Stomach (tissue), 9 donors: ENCODE data around the gene RNF148. TPM values are rescaled to one million over a fixed set of nuclear protein-coding genes. Genes with fewer than 3 reads are reported as not detected.
A peak's percentile ranks its signal among the peaks of the same experiment; 100 is the strongest.

Source experiments
- DNase-seq, 2 donors: peaks; one replicate each; pipeline versions ENCODE4 v3.0.0 to v3.0.0-alpha.2; 2013 to 2019
- H3K27ac ChIP-seq, 5 donors: fragments of 200-600 bp in 4 of 5; sonication (generic) in 4 of 5; one replicate each; pipeline ENCODE4 v1.5.1; 2013 to 2019; ENCODE audit warnings: mild to moderate bottlenecking in 1 of 5, moderate library complexity in 1 of 5
- H3K27me3 ChIP-seq, 3 donors: fragments of 200-600 bp; sonication (generic); one replicate each; pipeline ENCODE4 v1.5.1; 2017 to 2019; ENCODE audit warnings: mixed run types in 1 of 3
- H3K36me3 ChIP-seq, 4 donors: fragments of 200-600 bp; sonication (generic); 1 replicate in 3 of 4; 2 replicates in 1 of 4; pipeline ENCODE4 v1.5.1; 2016 to 2019
- H3K4me1 ChIP-seq, 4 donors: fragments of 200-600 bp; sonication (generic); one replicate each; pipeline ENCODE4 v1.5.1; 2016 to 2019
- H3K4me3 ChIP-seq, 4 donors: fragments of 200-600 bp; sonication (generic) in 3 of 4; one replicate each; pipeline ENCODE4 v1.5.1; 2016 to 2019; ENCODE audit warnings: mild to moderate bottlenecking in 1 of 4
- H3K9me3 ChIP-seq, 4 donors: fragments of 200-600 bp; sonication (generic); one replicate each; pipeline ENCODE4 v1.5.1; 2016 to 2019
- EP300 ChIP-seq: sonication (generic); formaldehyde crosslinking; IDR thresholded peaks from one replicate; pipeline ENCODE4 v1.6.1; 2017; ENCODE audit warnings: antibody characterized with exemption
- POLR2A ChIP-seq, 4 donors: fragments of 450-650 bp; IDR thresholded peaks; one replicate each; pipeline ENCODE4 v1.6.1; 2016; ENCODE audit warnings: antibody characterized with exemption in 4 of 4, control low read depth in 2 of 4, mild to moderate bottlenecking in 1 of 4, moderate library complexity in 1 of 4
- POLR2AphosphoS5 ChIP-seq, 3 donors: sonication (generic); formaldehyde crosslinking; IDR thresholded peaks; one replicate each; pipeline ENCODE4 v1.6.1; 2016; ENCODE audit warnings: antibody characterized with exemption in 3 of 3
- WGBS, 5 donors: extraction: QIAGEN DNeasy Blood & Tissue Kit in 3 of 5; methylation state at CpG; one replicate each; pipeline versions ENCODE4 v1.1.5 to v1.1.7; 2013 to 2018; 5-methylcytosine and 5-hydroxymethylcytosine counted together
- intact Hi-C: fragments of 100-400 bp; cut with DNase I; formaldehyde crosslinking; loops from one replicate; pipeline ENCODE4 v1.15.1; 2023; ENCODE audit warnings: low total_unique reads
- polyA plus RNA-seq, 3 donors: library from polyadenylated mRNA; stranded (reverse); fragments of 200-250 nt; gene quantifications; one replicate each; pipeline ENCODE4 v1.2.3, GENCODE V29; 2013
- small RNA-seq, 4 donors: library from RNA; depleted of rRNA; stranded (forward); fragments of <200 nt; gene quantifications; one replicate each; pipeline ENCODE3, GENCODE V24; 2016
- total RNA-seq, 5 donors: library from RNA; depleted of rRNA; stranded (reverse); fragments of >200 nt; gene quantifications; one replicate each; pipeline versions ENCODE4 v1.1.0 to v1.2.3, GENCODE V29; 2014 to 2016
- TF ChIP-seq, protein P1 (sequence below), 7 experiments: fragments of 450-650 bp in 4 of 7; fragments of 200-600 bp in 3 of 7; sonication (generic) in 3 of 7; IDR thresholded peaks; one replicate each; pipeline ENCODE4 v1.5.1; 2016 to 2019; ENCODE audit warnings: antibody characterized with exemption in 7 of 7, control low read depth in 2 of 7, mild to moderate bottlenecking in 1 of 7
- donor health status: healthy with polysubstance abuse.
- donor health status: Bipolar disorder and iron deficiency.
- donor health status: healthy.

RNF148 gene
- total and polyA plus RNA-seq, 8 donors, result 0.15 to 10.3 (median 3.5) TPM; not detected in 4

DNA sequence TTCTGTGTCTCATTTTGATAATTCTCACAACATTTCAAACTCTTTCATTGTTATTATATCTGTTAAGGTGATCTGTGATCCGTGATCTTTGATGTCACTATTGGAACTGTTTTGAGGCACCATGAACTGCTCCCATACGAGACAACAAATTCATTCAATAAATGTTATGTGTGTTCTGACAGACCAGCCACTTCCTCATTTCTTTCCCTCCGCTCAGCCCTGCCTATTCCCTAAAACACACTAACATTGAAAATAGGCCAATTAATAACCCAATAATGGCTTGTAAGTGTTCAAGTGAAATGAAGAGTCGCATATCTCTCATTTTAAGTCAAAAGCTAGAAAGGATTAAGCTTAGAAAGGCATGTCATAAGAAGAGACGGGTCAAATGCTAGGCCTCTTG is 49.0 kb downstream of the RNF148 start:
- Histone ChIP-seq H3K9me3 (no peaks in the 10 kb centered on the region), H3K27me3 (no peaks in the 10 kb centered on the region), H3K4me3 (no peak overlapping the region), H3K4me1 (peaks cover 5 to 24% (median 11%) of the 10 kb centered on the region in 4 donors), H3K27ac (no peak overlapping the region), H3K36me3 (no peaks in the 10 kb centered on the region)
- TF ChIP-seq POLR2AphosphoS5 (IDR thresholded peaks at IDR 0.05) (no peak), EP300 (no peak)
- TF ChIP-seq, protein P1, sequence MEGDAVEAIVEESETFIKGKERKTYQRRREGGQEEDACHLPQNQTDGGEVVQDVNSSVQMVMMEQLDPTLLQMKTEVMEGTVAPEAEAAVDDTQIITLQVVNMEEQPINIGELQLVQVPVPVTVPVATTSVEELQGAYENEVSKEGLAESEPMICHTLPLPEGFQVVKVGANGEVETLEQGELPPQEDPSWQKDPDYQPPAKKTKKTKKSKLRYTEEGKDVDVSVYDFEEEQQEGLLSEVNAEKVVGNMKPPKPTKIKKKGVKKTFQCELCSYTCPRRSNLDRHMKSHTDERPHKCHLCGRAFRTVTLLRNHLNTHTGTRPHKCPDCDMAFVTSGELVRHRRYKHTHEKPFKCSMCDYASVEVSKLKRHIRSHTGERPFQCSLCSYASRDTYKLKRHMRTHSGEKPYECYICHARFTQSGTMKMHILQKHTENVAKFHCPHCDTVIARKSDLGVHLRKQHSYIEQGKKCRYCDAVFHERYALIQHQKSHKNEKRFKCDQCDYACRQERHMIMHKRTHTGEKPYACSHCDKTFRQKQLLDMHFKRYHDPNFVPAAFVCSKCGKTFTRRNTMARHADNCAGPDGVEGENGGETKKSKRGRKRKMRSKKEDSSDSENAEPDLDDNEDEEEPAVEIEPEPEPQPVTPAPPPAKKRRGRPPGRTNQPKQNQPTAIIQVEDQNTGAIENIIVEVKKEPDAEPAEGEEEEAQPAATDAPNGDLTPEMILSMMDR (IDR thresholded peaks at IDR 0.05), result no peak
- WGBS, 5 donors, result 81 to 85% (median 82%) methylated on average over 5 of the region's 5 CpGs
- DNase-seq, result no peak
- intact Hi-C loops, result no loop called here

- no peak overlapping the region for H3K4me3 ChIP-seq
- peaks cover 5 to 24% (median 11%) of the 10 kb centered on the region in 4 donors for H3K4me1 ChIP-seq
- peak overlapping the region in 4 of 5 donors; percentile 17 to 43 (median 29) for H3K27ac ChIP-seq
- H3K36me3 ChIP-seq, result no peaks in the 10 kb centered on the region
- TF ChIP-seq POLR2A (IDR thresholded peaks at IDR 0.05) (no peak), EP300 (no peak), POLR2AphosphoS5 (IDR thresholded peaks at IDR 0.05) (peak; percentile 6 to 50 (median 10))
- TF ChIP-seq, protein P1 (IDR thresholded peaks at IDR 0.05), result no peak
- intact Hi-C loops, result no loop called here
- 10 to 27% (median 22%) methylated on average over 4 of the region's 4 CpGs for WGBS, 5 donors
- no peaks in the 10 kb centered on the region for H3K9me3 ChIP-seq
- no peaks in the 10 kb centered on the region for H3K27me3 ChIP-seq
- DNase-seq, result peak; percentile 52 to 66
Measured at GRCh38 chr7:122652876-122653275, 49.8 kb downstream of the RNF148 start.

Small RNA genes within 50 kb of the gene (small RNA-seq; reads per million reads assigned to genes)
- gene AC006463.1, result 0 reads per million in 4 donors

Other genes with a start within 250 kb of the RNF148 start
- 10 to 100 TPM in 2 of 5 donors, 1 to 10 TPM in 2, under 1 TPM in 1; 0.58 to 15.8 (median 7.2) TPM for gene RNF133, start 3.8 kb downstream of the RNF148 start, total RNA-seq
- not detected for gene RNF133, start 3.8 kb downstream of the RNF148 start, polyA plus RNA-seq
- 10 to 100 TPM; 26.3 to 57.8 (median 33.8) TPM for gene CADPS2, start 183.5 kb upstream of the RNF148 start, total RNA-seq
- gene CADPS2, start 183.5 kb upstream of the RNF148 start, polyA plus RNA-seq, result 10 to 100 TPM in 2 of 3 donors, 1 to 10 TPM in 1; 7.0 to 18.9 (median 18.8) TPM